GM23248 (cell line): ENCODE results near the gene TOP2A.

Source experiments
- EZH2 ChIP-seq: fragments of 200-600 bp; sonication (generic); IDR thresholded peaks from 2 replicates; pipeline ENCODE4 v1.6.1; 2018; ENCODE audit warnings: antibody characterized with exemption, mild to moderate bottlenecking; ENCODE audit not compliant: insufficient read depth, poor library complexity, severe bottlenecking
- EZH2phosphoT487 ChIP-seq: fragments of 200-600 bp; sonication (generic); IDR thresholded peaks from 2 replicates; pipeline ENCODE4 v1.6.1; 2018; ENCODE audit warnings: antibody characterized with exemption, moderate library complexity, mild to moderate bottlenecking, low read depth; ENCODE audit not compliant: insufficient read depth

DNA sequence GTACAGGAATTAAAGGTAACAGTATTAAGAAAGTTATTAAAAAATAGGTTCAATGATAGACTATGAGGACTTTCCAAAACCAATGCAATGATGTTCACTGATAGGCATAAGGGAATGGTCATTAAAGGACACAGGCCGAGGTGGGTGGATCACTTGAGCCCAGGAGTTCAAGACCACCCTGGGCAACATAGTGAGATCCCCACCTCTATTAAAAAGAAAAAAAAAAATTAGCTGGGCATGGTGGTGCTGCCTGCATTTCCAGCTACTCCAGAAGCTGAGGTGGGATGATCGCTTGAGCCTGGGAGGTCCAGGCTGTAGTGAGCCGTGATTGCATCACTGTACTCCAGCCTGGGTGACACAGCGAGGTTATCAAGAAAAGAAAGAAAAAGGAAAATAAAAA is 5.9 kb downstream of the TOP2A start:
- TF ChIP-seq EZH2 (no peak), EZH2phosphoT487 (no peak)
